IMR-90 (cell line): ENCODE results near the gene SLIT1. TPM values are rescaled to one million over a fixed set of nuclear protein-coding genes. Genes with fewer than 3 reads are reported as not detected.

Source experiments
- ATAC-seq: fragments of 200-7000 bp; cut with Tn5 transposase; 2 replicates; pipeline ENCODE4 v1.9.1; 2020; ENCODE audit warnings: low read depth, mild to moderate bottlenecking, moderate library complexity
- BruUV-seq: library from RNA; stranded (reverse); fragments of 400-500 nt; replicated peaks from 2 replicates; lab custom pipeline; 2021; lab: Mats Ljungman, UMichigan
- CTCF ChIA-PET: fragments of 300-600 bp; formaldehyde crosslinking; extraction: SDS; loops from one replicate; lab custom pipeline; 2021; ENCODE audit warnings: antibody characterized with exemption; lab: Yijun Ruan, JAX
- POLR2A ChIA-PET: fragments of 300-600 bp; sonication (Branson Sonifier 250); formaldehyde crosslinking; loops from one replicate; lab custom pipeline; 2022; ENCODE audit warnings: antibody characterized with exemption; ENCODE audit not compliant: unreplicated experiment; lab: Charles Lee
- DNase-seq: peaks from one replicate; pipeline ENCODE4 v3.0.0; 2013
- H2AFZ ChIP-seq: replicated peaks from 2 replicates; pipeline ENCODE3; 2013; ENCODE audit warnings: low read length, mild to moderate bottlenecking; ENCODE audit not compliant: poor library complexity
- H2AK5ac ChIP-seq: 2 replicates; pipeline ENCODE4 v1.6.1; 2013; ENCODE audit warnings: low read depth, low read length, inconsistent platforms
- H2AK9ac ChIP-seq: replicated peaks from 2 replicates; pipeline ENCODE3; 2013; ENCODE audit warnings: mild to moderate bottlenecking, low read depth, low read length, moderate library complexity; ENCODE audit not compliant: poor library complexity
- H2BK120ac ChIP-seq: 2 replicates; pipeline ENCODE4 v1.6.1; 2013; ENCODE audit warnings: low read depth, low read length, inconsistent platforms
- H2BK15ac ChIP-seq: 3 replicates; pipeline ENCODE4 v1.6.1; 2013; ENCODE audit warnings: low read depth, low read length, inconsistent platforms
- H2BK20ac ChIP-seq: 2 replicates; pipeline ENCODE4 v1.6.1; 2013; ENCODE audit warnings: low read depth, mild to moderate bottlenecking, inconsistent platforms, low read length, moderate library complexity
- H2BK5ac ChIP-seq: 2 replicates; pipeline ENCODE4 v1.6.1; 2013; ENCODE audit warnings: mild to moderate bottlenecking, low read depth, low read length, inconsistent platforms; ENCODE audit not compliant: poor library complexity, severe bottlenecking
- H3K14ac ChIP-seq: replicated peaks from 2 replicates; pipeline ENCODE4 v1.6.1; 2013; ENCODE audit warnings: low read depth, low read length, inconsistent platforms
- H3K18ac ChIP-seq: 2 replicates; pipeline ENCODE4 v1.6.1; 2013; ENCODE audit warnings: low read depth, low read length, control low read depth
- H3K23ac ChIP-seq: 2 replicates; pipeline ENCODE4 v1.6.1; 2013; ENCODE audit warnings: low read depth, low read length, inconsistent platforms
- H3K27ac ChIP-seq: 2 replicates; pipeline ENCODE4 v1.5.1; 2013; ENCODE audit warnings: mild to moderate bottlenecking, control low read depth, low read length; ENCODE audit not compliant: insufficient read depth
- H3K27me3 ChIP-seq: 2 replicates; pipeline ENCODE4 v1.6.1; 2013; ENCODE audit warnings: low read length; ENCODE audit not compliant: control insufficient read depth, insufficient read depth
- H3K36me3 ChIP-seq: 2 replicates; pipeline ENCODE4 v1.6.1; 2013; ENCODE audit warnings: low read length, mixed read lengths; ENCODE audit not compliant: control insufficient read depth, insufficient read depth
- H3K4ac ChIP-seq: 2 replicates; pipeline ENCODE4 v1.6.1; 2013; ENCODE audit warnings: low read depth, low read length, inconsistent platforms
- H3K4me1 ChIP-seq: 2 replicates; pipeline ENCODE4 v1.6.1; 2013; ENCODE audit warnings: low read length, mixed read lengths; ENCODE audit not compliant: control insufficient read depth, insufficient read depth
- H3K4me2 ChIP-seq: 2 replicates; pipeline ENCODE4 v1.6.1; 2013; ENCODE audit warnings: low read depth, mild to moderate bottlenecking, control low read depth, low read length, moderate library complexity
- H3K4me3 ChIP-seq: 2 replicates; pipeline ENCODE4 v1.5.1; 2013; ENCODE audit warnings: low read depth, mild to moderate bottlenecking, control low read depth, low read length, moderate library complexity; ENCODE audit not compliant: insufficient read depth
- H3K56ac ChIP-seq: 2 replicates; pipeline ENCODE4 v1.6.1; 2013; ENCODE audit warnings: low read length, inconsistent platforms; ENCODE audit not compliant: insufficient read depth; ENCODE audit errors: extremely low read depth
- H3K79me1 ChIP-seq, 2 experiments: 2 replicates each; pipeline ENCODE4 v1.6.1; 2013; ENCODE audit warnings: low read length in 2 of 2, inconsistent platforms in 1 of 2, low read depth in 1 of 2
- H3K9ac ChIP-seq: 2 replicates; pipeline ENCODE4 v1.6.1; 2013; ENCODE audit warnings: low read depth, low read length, control low read depth
- H3K9me1 ChIP-seq: 2 replicates; pipeline ENCODE4 v1.6.1; 2013; ENCODE audit warnings: low read length, inconsistent platforms; ENCODE audit not compliant: insufficient read depth
- H3K9me3 ChIP-seq: 2 replicates; pipeline ENCODE4 v1.6.1; 2013; ENCODE audit warnings: low read length; ENCODE audit not compliant: control insufficient read depth, insufficient read depth
- H4K20me1 ChIP-seq: 2 replicates; pipeline ENCODE4 v1.6.1; 2013; ENCODE audit warnings: low read length, inconsistent platforms; ENCODE audit not compliant: insufficient read depth
- H4K5ac ChIP-seq: 2 replicates; pipeline ENCODE4 v1.6.1; 2013; ENCODE audit warnings: mild to moderate bottlenecking, low read depth, low read length, control low read depth
- H4K8ac ChIP-seq, 2 experiments: 2 replicates each; pipeline ENCODE4 v1.6.1; 2013; ENCODE audit warnings: low read depth in 2 of 2, low read length in 2 of 2, control low read depth in 1 of 2, inconsistent platforms in 1 of 2
- H4K91ac ChIP-seq: 2 replicates; pipeline ENCODE4 v1.6.1; 2013; ENCODE audit warnings: low read depth, low read length, inconsistent platforms; ENCODE audit not compliant: insufficient read depth
- FOS ChIP-seq: fragments of 150-350 bp; IDR thresholded peaks from 2 replicates; pipeline ENCODE4 v1.6.1; 2016; ENCODE audit warnings: low read depth, low read length
- WGBS, 2 experiments: methylation state at CpG; one replicate each; pipeline versions ENCODE4 v1.1.5 to v1.1.7; 2013; ENCODE audit warnings: missing lambda C conversion rate in 2 of 2; ENCODE audit not compliant: insufficient read length in 1 of 2; ENCODE audit errors: extremely low coverage in 2 of 2; 5-methylcytosine and 5-hydroxymethylcytosine counted together
- dilution Hi-C: fragments of 300-500 bp; cut with HindIII; formaldehyde crosslinking; loops from one replicate; pipeline ENCODE4 v1.14.3; 2018; ENCODE audit warnings: low sequenced_read_pairs; ENCODE audit not compliant: unreplicated experiment
- in situ Hi-C: fragments of 300-500 bp; cut with MboI; formaldehyde crosslinking; loops from 3 replicates; pipeline ENCODE4 v1.14.3; 2019; ENCODE audit warnings: low sequenced_read_pairs, inconsistent platforms, mixed read lengths
- intact Hi-C: fragments of 100-400 bp; cut with micrococcal nuclease; formaldehyde crosslinking; loops from 2 replicates; pipeline ENCODE4 v1.10.0; 2022
- polyA plus RNA-seq, 3 experiments: library from polyadenylated mRNA; depleted of rRNA; stranded (reverse); fragments of >200 nt; gene quantifications; 2 replicates each; pipeline ENCODE4 v1.2.3, GENCODE V29; 2012; ENCODE audit warnings: low replicate concordance in 1 of 3
- total RNA-seq: library from RNA; depleted of rRNA; stranded (reverse); fragments of >200 nt; gene quantifications from 2 replicates; pipeline ENCODE4 v1.2.3, GENCODE V29; 2012
- TF ChIP-seq, protein P1 (sequence below): fragments of 150-350 bp; IDR thresholded peaks from 2 replicates; pipeline ENCODE4 v1.6.1; 2017; ENCODE audit warnings: mild to moderate bottlenecking, antibody characterized with exemption, low read length, low read depth

SLIT1 gene
- total and polyA plus RNA-seq, 2 of the 4 experiments (the other 2 are of a cell fraction) = under 0.01 TPM

DNA sequence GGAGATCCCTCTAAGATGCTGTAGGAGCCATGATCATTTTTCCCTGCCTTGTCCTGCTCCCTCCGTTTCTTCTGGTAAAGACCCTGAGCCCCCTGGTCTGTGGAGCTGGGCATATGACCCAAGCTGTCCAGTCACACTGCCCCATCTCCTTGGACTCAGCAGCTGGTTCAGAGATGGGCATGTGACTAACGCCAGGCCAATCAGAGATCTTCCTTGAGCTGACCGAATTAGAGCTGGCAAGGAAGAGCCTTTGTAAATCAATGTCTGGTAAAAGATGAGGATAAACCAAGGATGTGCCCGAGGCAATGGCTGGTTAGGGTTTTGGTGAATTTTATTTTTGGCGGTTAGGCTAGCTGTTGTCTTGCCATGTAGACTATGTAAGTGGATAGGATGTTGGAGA, 180.4 kb downstream of the SLIT1 start:
- Histone ChIP-seq H2AK9ac (peak overlapping the region; percentile 42), H3K9me3 (peaks cover 9% of the 10 kb centered on the region), H3K27me3 (peaks cover 9% of the 10 kb centered on the region), H3K56ac (no peak overlapping the region), H3K9ac (no peak overlapping the region), H3K4me1 (no peaks in the 10 kb centered on the region), H2BK20ac (no peak overlapping the region), H2BK15ac (no peak overlapping the region), H4K20me1 (no peaks in the 10 kb centered on the region), H3K4me3 (no peak overlapping the region), H3K23ac (no peak overlapping the region; the same call in 1 of the 2 replicates), H2BK5ac (no peak overlapping the region), H2AK5ac (no peak overlapping the region), H3K18ac (no peak overlapping the region), H3K27ac (no peak overlapping the region), H3K36me3 (no peaks in the 10 kb centered on the region), H3K4ac (no peak overlapping the region), H2BK120ac (no peak overlapping the region), H4K5ac (no peak overlapping the region), H2AFZ (no peak overlapping the region), H3K79me1 (no peaks in the 10 kb centered on the region), H4K91ac (no peak overlapping the region), H3K14ac (no peak overlapping the region), H4K8ac (no peak overlapping the region), H3K4me2 (no peak overlapping the region), H3K9me1 (no peaks in the 10 kb centered on the region)
- ATAC-seq (no peak; the same call in 1 of the 2 replicates), DNase-seq (no peak)
- ChIA-PET CTCF (no interaction called here), POLR2A (no interaction called here)
- in situ Hi-C loops = no loop called here
- no TSS peak for BruUV-seq
- 81% methylated on average over 4 of the region's 5 CpGs; no CpG with 5 or more reads in 1 of the 2 experiments for WGBS, 2 experiments
- TF ChIP-seq, protein P1, sequence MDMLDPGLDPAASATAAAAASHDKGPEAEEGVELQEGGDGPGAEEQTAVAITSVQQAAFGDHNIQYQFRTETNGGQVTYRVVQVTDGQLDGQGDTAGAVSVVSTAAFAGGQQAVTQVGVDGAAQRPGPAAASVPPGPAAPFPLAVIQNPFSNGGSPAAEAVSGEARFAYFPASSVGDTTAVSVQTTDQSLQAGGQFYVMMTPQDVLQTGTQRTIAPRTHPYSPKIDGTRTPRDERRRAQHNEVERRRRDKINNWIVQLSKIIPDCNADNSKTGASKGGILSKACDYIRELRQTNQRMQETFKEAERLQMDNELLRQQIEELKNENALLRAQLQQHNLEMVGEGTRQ = peak; percentile 64; the same call in 1 of the 2 replicates
- no peak for TF ChIP-seq FOS
- intact Hi-C loops = no loop called here
- dilution Hi-C loops = no loop called here
